ENCODE data around the gene PTGDS.

The PTGDS gene

GRCh38 chr9:137026384-137026783 lies 49.1 kb downstream of the PTGDS start:
- DNase-seq, result no peak

- no peak for DNase-seq
These were observed 49.5 kb downstream of the PTGDS start for GRCh38 chr9:137026828-137027227.

- no peak for DNase-seq
These were observed 50.3 kb downstream of the PTGDS start, which contains the start of gene ABCA2 for GRCh38 chr9:137027369-137028262. Gene ABCA2 (minus strand): TSS chr9:137028237. CDS start chr9:137028140, 97 bp downstream.

- DNase-seq, result peak in 1 of 2 experiments; percentile 77
These were observed 51.2 kb downstream of the PTGDS start for GRCh38 chr9:137028263-137029057.

- peak in 1 of 2 experiments; percentile 63 for DNase-seq
These were observed 52.0 kb downstream of the PTGDS start for GRCh38 chr9:137029058-137029936.

- no peak for DNase-seq
These were observed 52.7 kb downstream of the PTGDS start for GRCh38 chr9:137030006-137030405.

- no peak for DNase-seq
These were observed 53.5 kb downstream of the PTGDS start for GRCh38 chr9:137030538-137031527.
